H1 (cell line): Measurements from ENCODE around the gene PDZD4. TPM values are rescaled to one million over a fixed set of nuclear protein-coding genes. Genes with fewer than 3 reads are reported as not detected.

Experiments used
- CTCF ChIA-PET: fragments of 300-600 bp; sonication (Branson Sonifier 250); formaldehyde crosslinking; loops from one replicate; lab custom pipeline; 2021; ENCODE audit not compliant: partially characterized antibody; lab: Charles Lee
- POLR2A ChIA-PET: fragments of 300-600 bp; sonication (Branson Sonifier 250); formaldehyde crosslinking; loops from one replicate; lab custom pipeline; 2021; ENCODE audit warnings: inconsistent platforms; ENCODE audit not compliant: partially characterized antibody; lab: Charles Lee
- DNase-seq, 2 experiments: peaks; one replicate each; pipeline versions ENCODE4 v3.0.0 to v3.0.0-alpha.2; 2010 to 2022; ENCODE audit warnings: low spot score in 2 of 2, low read depth in 1 of 2, mixed read lengths in 1 of 2
- FAIRE-seq: peaks from 2 replicates; lab custom pipeline; 2011; peaks lifted over from hg19 to GRCh38; lab: Jason Lieb, UNC
- H2AFZ ChIP-seq: 2 replicates; pipeline ENCODE4 v1.8.1; 2012; ENCODE audit warnings: low read length, inconsistent platforms
- H2AK5ac ChIP-seq: 2 replicates; pipeline ENCODE4 v1.6.1; 2013; ENCODE audit warnings: low read depth, low read length
- H2BK120ac ChIP-seq: replicated peaks from 2 replicates; pipeline ENCODE3; 2013; ENCODE audit warnings: low read depth, low read length, inconsistent platforms
- H2BK12ac ChIP-seq: 2 replicates; pipeline ENCODE4 v1.6.1; 2013; ENCODE audit warnings: low read depth, low read length
- H2BK15ac ChIP-seq: 2 replicates; pipeline ENCODE4 v1.6.1; 2013; ENCODE audit warnings: low read length
- H2BK20ac ChIP-seq: 2 replicates; pipeline ENCODE4 v1.6.1; 2013; ENCODE audit warnings: low read length
- H2BK5ac ChIP-seq: 2 replicates; pipeline ENCODE4 v1.6.1; 2013; ENCODE audit warnings: low read depth, low read length
- H3K14ac ChIP-seq: 2 replicates; pipeline ENCODE4 v1.6.1; 2013; ENCODE audit warnings: inconsistent platforms; ENCODE audit not compliant: insufficient read length
- H3K18ac ChIP-seq: 2 replicates; pipeline ENCODE4 v1.6.1; 2013; ENCODE audit warnings: low read length; ENCODE audit errors: extremely low read depth
- H3K23ac ChIP-seq: 2 replicates; pipeline ENCODE4 v1.6.1; 2013; ENCODE audit warnings: inconsistent platforms; ENCODE audit not compliant: insufficient read length
- H3K23me2 ChIP-seq: 2 replicates; pipeline ENCODE4 v1.6.1; 2013; ENCODE audit warnings: low read depth, low read length
- H3K27ac ChIP-seq: 2 replicates; pipeline ENCODE4 v1.6.1; 2011; ENCODE audit warnings: low read depth, low read length, inconsistent platforms
- H3K27me3 ChIP-seq, 4 experiments: replicated peaks in 1 of 4; 1 replicate in 1 of 4; 2 replicates in 3 of 4; pipeline versions ENCODE4 v1.6.1 to v1.8.1; 2011 to 2013; ENCODE audit warnings: low read length in 3 of 4, mild to moderate bottlenecking in 3 of 4, inconsistent platforms in 2 of 4, mixed read lengths in 2 of 4, moderate library complexity in 1 of 4; ENCODE audit not compliant: control insufficient read depth in 3 of 4, insufficient read depth in 3 of 4; ENCODE audit errors: extremely low read depth in 1 of 4
- H3K36me3 ChIP-seq, 4 experiments: 2 replicates each; pipeline versions ENCODE4 v1.6.1 to v1.8.1; 2011 to 2013; ENCODE audit warnings: mild to moderate bottlenecking in 4 of 4, low read length in 3 of 4, moderate library complexity in 2 of 4, control low read depth in 1 of 4, inconsistent platforms in 1 of 4; ENCODE audit not compliant: insufficient read depth in 4 of 4, control insufficient read depth in 2 of 4
- H3K4ac ChIP-seq: replicated peaks from 2 replicates; pipeline ENCODE3; 2013; ENCODE audit warnings: low read length, low read depth, mixed read lengths, inconsistent platforms; ENCODE audit not compliant: insufficient read length
- H3K4me1 ChIP-seq, 4 experiments: replicated peaks in 1 of 4; 1 replicate in 1 of 4; 2 replicates in 3 of 4; pipeline versions ENCODE4 v1.6.1 to v1.8.1; 2011 to 2013; ENCODE audit warnings: low read length in 3 of 4, inconsistent platforms in 2 of 4, mixed read lengths in 1 of 4; ENCODE audit not compliant: insufficient read depth in 4 of 4, control insufficient read depth in 3 of 4
- H3K4me2 ChIP-seq, 2 experiments: 2 replicates each; pipeline versions ENCODE4 v1.6.1 to v1.8.1; 2011 to 2013; ENCODE audit warnings: low read depth in 2 of 2, low read length in 2 of 2, control low read depth in 1 of 2, inconsistent platforms in 1 of 2, mild to moderate bottlenecking in 1 of 2; ENCODE audit not compliant: insufficient read depth in 1 of 2
- H3K4me3 ChIP-seq, 4 experiments: fragments of 200-600, 300-600 bp in 1 of 4; sonication (generic), shearing (Covaris generic), sonication (Bioruptor Twin) in 1 of 4; 2 replicates each; pipeline versions ENCODE4 v1.5.1 to v1.8.1; 2011 to 2016; ENCODE audit warnings: low read length in 4 of 4, low read depth in 3 of 4, control low read depth in 2 of 4, inconsistent platforms in 2 of 4, mild to moderate bottlenecking in 2 of 4, mixed read lengths in 1 of 4, moderate library complexity in 1 of 4; ENCODE audit not compliant: insufficient read depth in 2 of 4; ENCODE audit errors: extremely low read depth in 1 of 4
- H3K56ac ChIP-seq: replicated peaks from 2 replicates; pipeline ENCODE3; 2013; ENCODE audit warnings: low read depth, mild to moderate bottlenecking, mixed read lengths, low read length, inconsistent platforms; ENCODE audit not compliant: insufficient read length
- H3K79me1 ChIP-seq: 2 replicates; pipeline ENCODE4 v1.6.1; 2013; ENCODE audit warnings: low read depth, low read length, control low read depth
- H3K79me2 ChIP-seq, 2 experiments: 2 replicates each; pipeline versions ENCODE4 v1.6.1 to v1.8.1; 2012 to 2013; ENCODE audit warnings: low read length in 2 of 2, mild to moderate bottlenecking in 2 of 2, inconsistent platforms in 1 of 2; ENCODE audit not compliant: insufficient read depth in 2 of 2, control insufficient read depth in 1 of 2
- H3K9ac ChIP-seq, 4 experiments: replicated peaks in 1 of 4; 1 replicate in 1 of 4; 2 replicates in 3 of 4; pipeline versions ENCODE4 v1.6.1 to v1.8.1; 2011 to 2013; ENCODE audit warnings: low read depth in 3 of 4, low read length in 3 of 4, control low read depth in 2 of 4, mild to moderate bottlenecking in 2 of 4, moderate library complexity in 2 of 4, inconsistent platforms in 1 of 4; ENCODE audit errors: extremely low read depth in 1 of 4
- H3K9me3 ChIP-seq, 2 experiments: 2 replicates each; pipeline versions ENCODE4 v1.6.1 to v1.8.1; 2012 to 2013; ENCODE audit warnings: mild to moderate bottlenecking in 2 of 2, moderate library complexity in 2 of 2, control low read depth in 1 of 2, inconsistent platforms in 1 of 2, low read depth in 1 of 2, low read length in 1 of 2, mixed read lengths in 1 of 2; ENCODE audit not compliant: insufficient read depth in 2 of 2
- H4K20me1 ChIP-seq, 2 experiments: replicated peaks in 1 of 2; 2 replicates each; pipeline versions ENCODE3 to v1.8.1; 2011 to 2013; ENCODE audit warnings: inconsistent platforms in 2 of 2, low read length in 2 of 2, mild to moderate bottlenecking in 1 of 2; ENCODE audit not compliant: insufficient read depth in 2 of 2, control insufficient read depth in 1 of 2
- H4K5ac ChIP-seq: 2 replicates; pipeline ENCODE4 v1.6.1; 2013; ENCODE audit warnings: low read length, low read depth, mixed read lengths, inconsistent platforms; ENCODE audit not compliant: insufficient read length
- H4K8ac ChIP-seq: 2 replicates; pipeline ENCODE4 v1.8.0; 2013; ENCODE audit warnings: mild to moderate bottlenecking, moderate library complexity, low read length, inconsistent platforms; ENCODE audit not compliant: insufficient read depth; ENCODE audit errors: extremely low read depth
- H4K91ac ChIP-seq: replicated peaks from 2 replicates; pipeline ENCODE3; 2013; ENCODE audit warnings: low read length, mixed read lengths, inconsistent platforms; ENCODE audit not compliant: insufficient read length
- JUND ChIP-seq: IDR thresholded peaks from 2 replicates; pipeline ENCODE4 v1.6.1; 2011; ENCODE audit warnings: mild to moderate bottlenecking, improper control_type of control experiment, low read length
- NRF1 ChIP-seq: IDR thresholded peaks from 2 replicates; pipeline ENCODE4 v1.6.1; 2011; ENCODE audit warnings: mild to moderate bottlenecking, low read depth, low read length, improper control_type of control experiment
- RFX5 ChIP-seq: IDR thresholded peaks from 2 replicates; pipeline ENCODE4 v1.6.1; 2011; ENCODE audit warnings: low read depth, low read length, improper control_type of control experiment, borderline replicate concordance
- SP1 ChIP-seq: IDR thresholded peaks from 2 replicates; pipeline ENCODE4 v1.6.1; 2011; ENCODE audit warnings: low read depth, low read length
- WGBS, 2 experiments: shearing (Covaris generic) in 1 of 2; methylation state at CpG; one replicate each; pipeline versions ENCODE4 v1.1.6 to v1.1.7; 2013 to 2015; ENCODE audit warnings: low lambda C conversion rate in 2 of 2, mixed read lengths in 2 of 2, inconsistent platforms in 1 of 2, low coverage in 1 of 2, missing lambda C conversion rate in 1 of 2; ENCODE audit not compliant: insufficient replicate concordance in 2 of 2, insufficient coverage in 1 of 2, insufficient read length in 1 of 2; ENCODE audit errors: extremely low coverage in 1 of 2, missing lambda C conversion rate in 1 of 2; 5-methylcytosine and 5-hydroxymethylcytosine counted together
- polyA plus RNA-seq, 7 experiments: library from polyadenylated mRNA; depleted of rRNA in 3 of 7; stranded (reverse) in 5 of 7; unstranded in 2 of 7; fragments of >200 nt in 5 of 7; fragments of 200-250 nt in 2 of 7; gene quantifications; 1 replicate in 5 of 7; 2 replicates in 1 of 7; 4 replicates in 1 of 7; pipeline versions ENCODE4 v1.2.1 to v1.2.3, GENCODE V29; 2011 to 2013; ENCODE audit warnings: missing spikeins in 2 of 7, mixed read lengths in 2 of 7
- total RNA-seq: library from RNA; stranded (reverse); fragmentation: NEBNext Ultra II Directional; extraction: Animal tissue kit (Norgen Biotek cat#: 25700); gene quantifications from 2 replicates; pipeline ENCODE4 v1.2.1, GENCODE V29; 2021

Gene PDZD4
- total and polyA plus RNA-seq, 2 of the 8 experiments (the other 6 are each of a cell fraction or from before 2014, with no cell fraction given): 45.8 to 169 TPM

GRCh38 chrX:153832728-153833127, 2.4 kb upstream of the PDZD4 start:
- no peak overlapping the region; a peak in 1 of 4 replicates for H3K4me2 ChIP-seq
- H4K20me1 ChIP-seq: no peaks in the 10 kb centered on the region
- H3K79me2 ChIP-seq: peaks cover 5 to 15% of the 10 kb centered on the region in 2 experiments; a peak in 3 of 4 replicates
- no peaks in the 10 kb centered on the region for H3K9me3 ChIP-seq
- no peak overlapping the region for H4K91ac ChIP-seq
- no peak overlapping the region for H3K18ac ChIP-seq
- H2BK5ac ChIP-seq: no peak overlapping the region
- peaks cover 0 to 12% (median 6%) of the 10 kb centered on the region in 4 experiments; a peak in 5 of 7 replicates for H3K4me1 ChIP-seq
- TF ChIP-seq RFX5 (no peak), JUND (no peak), SP1 (no peak), NRF1 (no peak)
- ChIA-PET POLR2A (interaction anchor here (1.1 to 3.2 kb wide), 4 partner anchors 12 to 93 kb away, joined by 3 to 13 read pairs (median 8); partner anchors contain the start of gene ARHGAP4), CTCF (interaction anchor here (0.8 to 1.4 kb wide), 2 partner anchors 21 to 46 kb away, joined by 3 to 5 read pairs; no protein-coding TSS in a partner anchor)
- H4K5ac ChIP-seq: no peak overlapping the region
- no peak overlapping the region for H2BK20ac ChIP-seq
- no peak overlapping the region for H3K4ac ChIP-seq
- FAIRE-seq (no peak), DNase-seq (no peak)
- no peak overlapping the region for H3K56ac ChIP-seq
- H2AK5ac ChIP-seq: no peak overlapping the region
- peaks cover 0 to 6% (median 2%) of the 10 kb centered on the region in 4 experiments; a peak in 3 of 7 replicates for H3K27me3 ChIP-seq
- H3K36me3 ChIP-seq: no peaks in the 10 kb centered on the region
- no peak overlapping the region for H2BK120ac ChIP-seq
- no peak overlapping the region for H2BK12ac ChIP-seq
- no peaks in the 10 kb centered on the region for H3K23me2 ChIP-seq
- H3K14ac ChIP-seq: no peak overlapping the region
- no peak overlapping the region for H3K23ac ChIP-seq
- H3K79me1 ChIP-seq: no peaks in the 10 kb centered on the region
- WGBS, 2 experiments: 97% methylated on average over 7 of the region's 10 CpGs; no CpG with 5 or more reads in 1 of the 2 experiments
- H3K9ac ChIP-seq: no peak overlapping the region
- H2BK15ac ChIP-seq: no peak overlapping the region
- H3K4me3 ChIP-seq: no peak overlapping the region
- H3K27ac ChIP-seq: no peak overlapping the region
- H2AFZ ChIP-seq: no peak overlapping the region
- H4K8ac ChIP-seq: no peak overlapping the region
